Measurements from ENCODE around the gene STIMATE.

STIMATE gene

GRCh38 chr3:52891164-52891563 lies 6.2 kb downstream of the STIMATE start:
- no peak for DNase-seq
- peak overlapping the region; percentile 74 to 90 for H3K27ac Mint-ChIP-seq

DNA sequence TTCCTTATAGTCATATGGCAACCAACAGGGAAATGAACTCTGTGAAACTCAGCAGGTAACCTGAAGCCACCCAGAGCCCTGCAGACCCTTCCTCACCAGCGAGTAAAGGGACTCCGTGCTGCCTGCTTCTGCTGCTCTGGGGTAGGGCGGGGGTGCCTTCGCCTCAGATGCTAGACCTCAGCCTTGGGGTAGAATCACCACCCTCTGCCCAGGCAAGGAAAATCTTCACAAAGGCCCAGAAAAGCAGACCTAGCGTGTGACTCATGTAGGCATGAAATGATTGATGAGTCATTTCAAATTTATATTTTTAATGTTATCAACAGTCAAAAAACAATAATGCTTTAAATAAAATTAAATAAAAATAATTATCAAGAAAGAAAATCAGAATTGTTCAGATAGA lies 6.6 kb downstream of the STIMATE start:
- peak; percentile 20 for ATAC-seq (replicated peaks)
- no peak overlapping the region for H3K4me3 Mint-ChIP-seq
- H3K4me1 Mint-ChIP-seq (ENCODE audit: low read depth in 2 of 2), result peaks cover 53 to 67% of the 10 kb centered on the region in 2 donors
- H3K9me3 Mint-ChIP-seq, result no peaks in the 10 kb centered on the region
- peak overlapping the region; percentile 74 to 90 for H3K27ac Mint-ChIP-seq
- no peaks in the 10 kb centered on the region for H3K36me3 Mint-ChIP-seq (ENCODE audit: insufficient read depth)
- H3K27me3 Mint-ChIP-seq, result no peaks in the 10 kb centered on the region
- no peak for DNase-seq

More at GRCh38 chr3:52891164-52891563, 6.2 kb downstream of the STIMATE start:
- Mint-ChIP-seq H3K27me3 (no peaks in the 10 kb centered on the region), H3K4me1 (ENCODE audit: low read depth in 2 of 2) (peaks cover 57 to 68% of the 10 kb centered on the region in 2 donors), H3K4me3 (peak overlapping the region; percentile 67 to 84), H3K36me3 (ENCODE audit: insufficient read depth) (no peaks in the 10 kb centered on the region), H3K9me3 (no peaks in the 10 kb centered on the region)
- peak; percentile 28 for ATAC-seq (replicated peaks)

- peaks cover 3% of the 10 kb centered on the region for H3K36me3 Mint-ChIP-seq (ENCODE audit: insufficient read depth)
- H3K4me3 Mint-ChIP-seq, result no peak overlapping the region
- H3K9me3 Mint-ChIP-seq, result no peaks in the 10 kb centered on the region
- peak overlapping the region in 1 of 2 donors; percentile 74 for H3K27ac Mint-ChIP-seq
- no peaks in the 10 kb centered on the region for H3K27me3 Mint-ChIP-seq
- DNase-seq (no peak), ATAC-seq (replicated peaks) (no peak)
- peaks cover 45 to 60% of the 10 kb centered on the region in 2 donors for H3K4me1 Mint-ChIP-seq (ENCODE audit: low read depth in 2 of 2)
Measured at GRCh38 chr3:52889901-52890300, 7.4 kb downstream of the STIMATE start.

- H3K27ac Mint-ChIP-seq, result no peak overlapping the region
- H3K9me3 Mint-ChIP-seq, result no peaks in the 10 kb centered on the region
- DNase-seq, result no peak
- H3K4me1 Mint-ChIP-seq (ENCODE audit: low read depth in 2 of 2), result peaks cover 30 to 41% of the 10 kb centered on the region in 2 donors
- no peak for ATAC-seq (replicated peaks)
- no peak overlapping the region for H3K4me3 Mint-ChIP-seq
- no peaks in the 10 kb centered on the region for H3K27me3 Mint-ChIP-seq
- H3K36me3 Mint-ChIP-seq (ENCODE audit: insufficient read depth), result peaks cover 3% of the 10 kb centered on the region
Measured at GRCh38 chr3:52887166-52887565, 10.2 kb downstream of the STIMATE start.

DNA sequence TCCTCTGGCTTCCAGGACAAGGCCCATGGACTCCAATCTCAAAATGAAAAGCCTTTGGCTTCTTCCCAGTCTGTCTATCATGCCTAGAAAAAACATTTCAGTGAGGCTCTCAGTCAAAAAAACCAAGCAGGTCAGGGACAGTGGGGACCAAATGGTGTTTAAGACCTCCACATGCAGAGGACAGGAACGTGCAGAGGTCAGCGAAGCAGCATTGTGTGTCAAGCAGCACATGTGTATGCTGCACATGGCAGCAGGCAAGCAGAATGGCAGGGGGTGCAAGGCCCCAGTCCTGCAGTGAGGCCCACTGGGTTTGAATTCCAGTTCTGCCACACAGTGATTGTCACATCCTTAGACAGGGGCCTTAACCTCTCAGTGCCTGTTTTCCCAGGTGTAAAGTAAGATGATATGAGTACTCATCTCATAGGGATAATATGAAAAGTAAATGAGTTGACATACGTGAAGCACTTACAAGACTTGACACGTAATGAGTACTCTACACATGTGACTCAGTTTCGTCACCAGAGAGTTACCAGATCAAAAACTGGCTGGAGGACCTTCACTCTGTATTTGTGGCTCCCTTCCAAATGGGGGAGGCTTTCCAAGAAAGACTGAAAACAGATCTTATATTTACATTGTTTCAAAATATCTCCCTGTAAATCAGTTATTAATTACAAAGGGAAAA lies 11.2 kb downstream of the STIMATE start:
- H3K27ac Mint-ChIP-seq, result peak overlapping the region in 1 of 2 donors; percentile 55
- H3K9me3 Mint-ChIP-seq, result no peaks in the 10 kb centered on the region
- H3K36me3 Mint-ChIP-seq (ENCODE audit: insufficient read depth), result peaks cover 3% of the 10 kb centered on the region
- DNase-seq (no peak), ATAC-seq (replicated peaks) (no peak)
- no peak overlapping the region for H3K4me3 Mint-ChIP-seq
- H3K4me1 Mint-ChIP-seq (ENCODE audit: low read depth in 2 of 2), result peaks cover 27 to 33% of the 10 kb centered on the region in 2 donors
- no peaks in the 10 kb centered on the region for H3K27me3 Mint-ChIP-seq

DNA sequence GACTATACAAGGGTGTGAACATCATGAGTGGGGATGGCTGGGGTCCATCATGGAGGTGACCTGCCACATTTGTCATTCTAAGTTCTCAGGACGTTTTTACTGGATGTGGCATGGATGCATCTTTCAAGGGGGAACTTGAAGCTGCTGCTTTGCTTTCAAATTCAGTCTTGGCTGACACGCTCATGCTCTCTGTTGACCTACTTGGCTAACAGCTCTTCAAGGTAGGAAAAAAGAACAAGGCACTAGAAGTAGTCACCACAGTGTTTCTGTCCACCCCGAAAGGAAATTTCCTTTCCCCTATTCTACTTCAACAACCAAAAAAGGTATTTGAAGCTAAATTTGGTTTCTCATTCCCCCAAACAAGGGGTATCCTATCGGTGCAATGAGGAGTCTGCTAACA lies 15.0 kb downstream of the STIMATE start:
- Mint-ChIP-seq H3K4me1 (ENCODE audit: low read depth in 2 of 2) (peaks cover 9 to 26% of the 10 kb centered on the region in 2 donors), H3K36me3 (ENCODE audit: insufficient read depth) (peaks cover 14% of the 10 kb centered on the region), H3K9me3 (no peaks in the 10 kb centered on the region), H3K27me3 (no peaks in the 10 kb centered on the region), H3K27ac (no peak overlapping the region), H3K4me3 (no peak overlapping the region)
- DNase-seq (no peak), ATAC-seq (replicated peaks) (no peak)

DNA sequence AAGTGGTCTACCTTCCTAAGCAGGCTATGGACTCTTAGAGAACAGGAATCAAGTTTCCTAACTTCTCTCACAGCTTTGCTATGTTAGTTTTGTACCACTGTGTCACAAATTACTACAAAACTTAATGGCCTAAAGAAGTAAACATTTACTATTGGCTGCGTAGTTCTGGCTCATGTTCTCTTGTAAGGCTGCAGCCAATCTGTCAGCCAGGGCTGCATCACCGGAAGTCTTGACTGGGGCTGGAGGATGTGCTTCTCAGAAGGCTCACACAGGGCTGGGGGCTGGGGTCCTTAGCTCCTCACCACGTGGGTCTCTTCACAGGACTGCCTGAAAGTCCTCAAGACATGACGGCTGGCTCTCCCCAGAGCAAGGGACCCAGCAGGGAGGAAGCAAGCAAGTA lies 15.5 kb downstream of the STIMATE start:
- Mint-ChIP-seq H3K4me3 (no peak overlapping the region), H3K4me1 (ENCODE audit: low read depth in 2 of 2) (peaks cover 13 to 26% of the 10 kb centered on the region in 2 donors), H3K27me3 (no peaks in the 10 kb centered on the region), H3K36me3 (ENCODE audit: insufficient read depth) (peaks cover 14% of the 10 kb centered on the region), H3K9me3 (no peaks in the 10 kb centered on the region), H3K27ac (no peak overlapping the region)
- DNase-seq (no peak), ATAC-seq (replicated peaks) (no peak)

- no peaks in the 10 kb centered on the region for H3K27me3 Mint-ChIP-seq
- peaks cover 19 to 29% of the 10 kb centered on the region in 2 donors for H3K4me1 Mint-ChIP-seq (ENCODE audit: low read depth in 2 of 2)
- H3K27ac Mint-ChIP-seq, result peak overlapping the region in 1 of 2 donors; percentile 70
- no peaks in the 10 kb centered on the region for H3K9me3 Mint-ChIP-seq
- H3K4me3 Mint-ChIP-seq, result no peak overlapping the region
- H3K36me3 Mint-ChIP-seq (ENCODE audit: insufficient read depth), result peaks cover 11% of the 10 kb centered on the region
- DNase-seq, result no peak
- ATAC-seq (replicated peaks), result no peak
Measured at GRCh38 chr3:52880474-52880873, 16.9 kb downstream of the STIMATE start.

DNA sequence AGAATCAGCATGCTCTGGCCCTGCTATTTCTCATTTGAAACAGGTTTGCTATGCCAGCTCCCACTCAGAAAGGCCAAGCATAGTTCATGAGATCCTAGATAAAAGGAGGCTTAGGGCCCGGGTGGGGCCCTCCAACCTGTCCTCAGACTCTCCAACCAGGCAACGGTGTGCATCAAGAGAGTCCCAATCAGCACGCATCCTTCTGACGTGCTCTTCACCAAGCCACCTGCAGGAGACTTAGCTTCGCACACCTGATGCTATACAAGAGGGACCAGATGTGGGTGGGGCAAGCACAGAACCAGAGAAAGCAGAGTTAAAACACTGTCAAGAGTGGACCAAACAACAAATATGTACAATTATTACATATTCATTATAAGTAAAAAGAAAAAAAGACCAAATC lies 17.3 kb downstream of the STIMATE start:
- ATAC-seq (replicated peaks), result no peak
- Mint-ChIP-seq H3K27ac (peak overlapping the region in 1 of 2 donors; percentile 70), H3K36me3 (ENCODE audit: insufficient read depth) (peaks cover 11% of the 10 kb centered on the region), H3K4me1 (ENCODE audit: low read depth in 2 of 2) (peaks cover 22 to 32% of the 10 kb centered on the region in 2 donors), H3K4me3 (no peak overlapping the region), H3K9me3 (no peaks in the 10 kb centered on the region), H3K27me3 (no peaks in the 10 kb centered on the region)
- no peak for DNase-seq

DNA sequence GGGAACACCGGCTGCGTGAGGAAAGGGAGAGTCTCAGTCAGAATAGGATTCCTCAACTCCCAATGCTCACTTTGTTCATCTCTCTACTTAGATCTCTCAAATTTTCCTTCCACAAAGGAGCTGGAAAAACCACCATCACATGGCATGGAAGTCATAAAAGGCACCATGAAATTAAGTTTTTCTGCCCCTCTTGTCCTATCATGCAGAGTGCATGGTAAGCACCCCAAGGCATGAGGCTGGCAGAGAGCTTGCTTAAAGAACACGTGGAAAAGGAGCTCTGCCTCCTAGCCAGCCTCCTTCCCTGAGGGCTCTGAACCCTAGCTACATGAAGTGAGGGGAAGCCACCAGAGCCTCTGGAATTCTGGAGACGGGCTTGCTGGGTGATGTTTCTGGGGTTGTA lies 17.8 kb downstream of the STIMATE start:
- DNase-seq (no peak), ATAC-seq (replicated peaks) (no peak)
- Mint-ChIP-seq H3K27ac (peak overlapping the region; percentile 16 to 70), H3K4me3 (no peak overlapping the region), H3K27me3 (no peaks in the 10 kb centered on the region), H3K4me1 (ENCODE audit: low read depth in 2 of 2) (peaks cover 25 to 35% of the 10 kb centered on the region in 2 donors), H3K9me3 (no peaks in the 10 kb centered on the region), H3K36me3 (ENCODE audit: insufficient read depth) (peaks cover 11% of the 10 kb centered on the region)

GRCh38 chr3:52879090-52879489 lies 18.3 kb downstream of the STIMATE start:
- Mint-ChIP-seq H3K9me3 (no peaks in the 10 kb centered on the region), H3K27ac (peak overlapping the region in 1 of 2 donors; percentile 16), H3K36me3 (ENCODE audit: insufficient read depth) (peaks cover 11% of the 10 kb centered on the region), H3K4me1 (ENCODE audit: low read depth in 2 of 2) (peaks cover 25 to 36% of the 10 kb centered on the region in 2 donors), H3K27me3 (no peaks in the 10 kb centered on the region), H3K4me3 (no peak overlapping the region)
- DNase-seq (no peak), ATAC-seq (replicated peaks) (no peak)

- Mint-ChIP-seq H3K27ac (no peak overlapping the region), H3K27me3 (no peaks in the 10 kb centered on the region), H3K4me1 (ENCODE audit: low read depth in 2 of 2) (peaks cover 22 to 37% of the 10 kb centered on the region in 2 donors), H3K36me3 (ENCODE audit: insufficient read depth) (peaks cover 11% of the 10 kb centered on the region), H3K9me3 (no peaks in the 10 kb centered on the region), H3K4me3 (no peak overlapping the region)
- ATAC-seq (replicated peaks), result no peak
- no peak for DNase-seq
Measured at GRCh38 chr3:52877085-52877484, 20.3 kb downstream of the STIMATE start.

GRCh38 chr3:52874864-52875587 lies 22.3 kb downstream of the STIMATE start:
- Mint-ChIP-seq H3K9me3 (no peaks in the 10 kb centered on the region), H3K36me3 (ENCODE audit: insufficient read depth) (peaks cover 8% of the 10 kb centered on the region), H3K27ac (peak overlapping the region; percentile 22 to 46), H3K4me3 (no peak overlapping the region), H3K27me3 (no peaks in the 10 kb centered on the region), H3K4me1 (ENCODE audit: low read depth in 2 of 2) (peaks cover 31 to 45% of the 10 kb centered on the region in 2 donors)
- ATAC-seq (replicated peaks), result no peak
- no peak for DNase-seq

DNA sequence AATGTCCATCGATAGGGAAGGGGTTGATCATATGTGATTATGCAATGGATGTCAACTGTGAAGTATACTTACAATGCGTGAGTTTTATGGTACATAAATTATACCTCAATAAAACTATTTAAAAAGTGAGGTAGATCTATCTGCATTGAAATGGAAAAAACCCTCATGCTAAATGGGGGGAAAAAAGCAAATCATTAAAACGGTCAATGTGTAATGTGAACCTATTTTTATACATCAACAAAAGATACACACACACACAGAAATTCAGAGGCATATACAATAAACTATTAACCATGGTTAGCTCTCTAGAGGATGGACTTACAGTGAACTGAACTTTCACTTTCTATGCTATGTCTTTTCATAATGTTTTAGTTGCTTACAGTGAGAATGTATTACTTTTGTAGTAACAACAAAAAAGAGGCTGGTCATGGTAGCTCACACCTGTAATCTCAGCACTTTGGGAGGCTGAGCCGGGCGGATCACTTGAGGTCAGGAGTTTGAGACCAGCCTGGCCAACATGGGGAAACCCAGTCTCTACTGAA lies 23.1 kb downstream of the STIMATE start:
- Mint-ChIP-seq H3K9me3 (no peaks in the 10 kb centered on the region), H3K27ac (peak overlapping the region in 1 of 2 donors; percentile 22), H3K36me3 (ENCODE audit: insufficient read depth) (peaks cover 3% of the 10 kb centered on the region), H3K27me3 (no peaks in the 10 kb centered on the region), H3K4me1 (ENCODE audit: low read depth in 2 of 2) (peaks cover 28 to 45% of the 10 kb centered on the region in 2 donors), H3K4me3 (no peak overlapping the region)
- ATAC-seq (replicated peaks), result no peak
- DNase-seq, result no peak
